ENCODE results near the gene VIPR2.
"Not testable (repeated sequence)": the region's sequence is repeated elsewhere in the genome, so short reads cannot be mapped to it uniquely, and the experiment has no call there.

DNA sequence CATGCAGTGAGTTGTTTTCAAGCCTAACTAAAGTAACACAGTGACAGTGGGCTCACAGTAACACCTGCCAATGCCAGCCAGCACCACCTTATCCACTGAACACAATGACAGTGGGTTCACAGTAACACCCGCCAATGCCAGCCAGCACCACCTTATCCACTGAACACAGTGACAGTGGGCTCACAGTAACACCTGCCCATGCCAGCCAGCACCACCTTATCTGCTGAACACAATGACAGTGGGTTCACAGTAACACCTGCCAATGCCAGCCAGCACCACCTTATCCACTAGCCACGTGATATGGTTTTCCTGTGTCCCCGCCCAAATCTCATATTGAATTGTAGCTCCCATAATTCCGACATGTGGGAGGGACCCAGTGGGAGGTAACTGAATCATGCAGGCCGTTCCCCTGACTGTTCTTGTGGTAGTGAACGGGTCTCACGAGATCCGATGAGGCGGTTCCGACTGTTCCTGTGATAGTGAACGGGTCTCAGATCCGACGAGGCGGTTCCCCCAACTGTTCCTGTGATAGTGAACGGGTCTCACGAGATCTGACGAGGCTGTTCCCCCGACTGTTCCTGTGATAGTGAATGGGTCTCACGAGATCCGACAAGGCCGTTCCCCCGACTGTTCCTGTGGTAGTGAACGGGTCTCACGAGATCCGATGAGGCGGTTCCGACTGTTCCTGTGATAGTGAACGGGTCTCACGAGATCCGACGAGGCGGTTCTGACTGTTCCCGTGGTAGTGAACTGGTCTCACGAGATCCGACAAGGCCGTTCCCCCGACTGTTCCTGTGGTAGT is 44.2 kb downstream of the VIPR2 start:
- not testable (repeated sequence) for TF ChIP-seq EP300, POLR2AphosphoS5, POLR2A (IDR thresholded peaks at IDR 0.05)
- TF ChIP-seq, protein P1, sequence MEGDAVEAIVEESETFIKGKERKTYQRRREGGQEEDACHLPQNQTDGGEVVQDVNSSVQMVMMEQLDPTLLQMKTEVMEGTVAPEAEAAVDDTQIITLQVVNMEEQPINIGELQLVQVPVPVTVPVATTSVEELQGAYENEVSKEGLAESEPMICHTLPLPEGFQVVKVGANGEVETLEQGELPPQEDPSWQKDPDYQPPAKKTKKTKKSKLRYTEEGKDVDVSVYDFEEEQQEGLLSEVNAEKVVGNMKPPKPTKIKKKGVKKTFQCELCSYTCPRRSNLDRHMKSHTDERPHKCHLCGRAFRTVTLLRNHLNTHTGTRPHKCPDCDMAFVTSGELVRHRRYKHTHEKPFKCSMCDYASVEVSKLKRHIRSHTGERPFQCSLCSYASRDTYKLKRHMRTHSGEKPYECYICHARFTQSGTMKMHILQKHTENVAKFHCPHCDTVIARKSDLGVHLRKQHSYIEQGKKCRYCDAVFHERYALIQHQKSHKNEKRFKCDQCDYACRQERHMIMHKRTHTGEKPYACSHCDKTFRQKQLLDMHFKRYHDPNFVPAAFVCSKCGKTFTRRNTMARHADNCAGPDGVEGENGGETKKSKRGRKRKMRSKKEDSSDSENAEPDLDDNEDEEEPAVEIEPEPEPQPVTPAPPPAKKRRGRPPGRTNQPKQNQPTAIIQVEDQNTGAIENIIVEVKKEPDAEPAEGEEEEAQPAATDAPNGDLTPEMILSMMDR (IDR thresholded peaks at IDR 0.05), result not testable (repeated sequence)

Measured in suprapubic skin (tissue), 4 donors.